Measurements from ENCODE around the gene NGDN. TPM values are rescaled to one million over a fixed set of nuclear protein-coding genes. Genes with fewer than 3 reads are reported as not detected.

The NGDN gene
- total and polyA plus RNA-seq, 11 donors, result 16.5 to 43.4 (median 18.7) TPM

- DNase-seq (no peak), ATAC-seq (no peak)
- Histone ChIP-seq H3K4me3 (no peak overlapping the region), H3K9me3 (no peaks in the 10 kb centered on the region), H3K4me1 (no peaks in the 10 kb centered on the region), H3K27me3 (no peaks in the 10 kb centered on the region), H3K27ac (no peak overlapping the region), H3K36me3 (peaks cover 0 to 25% (median 10%) of the 10 kb centered on the region in 9 donors)
- TF ChIP-seq, protein P1, sequence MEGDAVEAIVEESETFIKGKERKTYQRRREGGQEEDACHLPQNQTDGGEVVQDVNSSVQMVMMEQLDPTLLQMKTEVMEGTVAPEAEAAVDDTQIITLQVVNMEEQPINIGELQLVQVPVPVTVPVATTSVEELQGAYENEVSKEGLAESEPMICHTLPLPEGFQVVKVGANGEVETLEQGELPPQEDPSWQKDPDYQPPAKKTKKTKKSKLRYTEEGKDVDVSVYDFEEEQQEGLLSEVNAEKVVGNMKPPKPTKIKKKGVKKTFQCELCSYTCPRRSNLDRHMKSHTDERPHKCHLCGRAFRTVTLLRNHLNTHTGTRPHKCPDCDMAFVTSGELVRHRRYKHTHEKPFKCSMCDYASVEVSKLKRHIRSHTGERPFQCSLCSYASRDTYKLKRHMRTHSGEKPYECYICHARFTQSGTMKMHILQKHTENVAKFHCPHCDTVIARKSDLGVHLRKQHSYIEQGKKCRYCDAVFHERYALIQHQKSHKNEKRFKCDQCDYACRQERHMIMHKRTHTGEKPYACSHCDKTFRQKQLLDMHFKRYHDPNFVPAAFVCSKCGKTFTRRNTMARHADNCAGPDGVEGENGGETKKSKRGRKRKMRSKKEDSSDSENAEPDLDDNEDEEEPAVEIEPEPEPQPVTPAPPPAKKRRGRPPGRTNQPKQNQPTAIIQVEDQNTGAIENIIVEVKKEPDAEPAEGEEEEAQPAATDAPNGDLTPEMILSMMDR (IDR thresholded peaks at IDR 0.05), result no peak
- no peak for TF ChIP-seq POLR2A (IDR thresholded peaks at IDR 0.05)
- WGBS, 4 donors, result 67 to 78% (median 76%) methylated on average over 2 of the region's 2 CpGs
- intact Hi-C loops (cut with DNase I), result loop anchor here in 1 of 10 donors (10.0 kb wide), 1 partner anchor 49 kb away; no protein-coding TSS in a partner anchor
Observed at GRCh38 chr14:23486036-23486435, 16.5 kb downstream of the NGDN start.

- Histone ChIP-seq H3K27me3 (no peaks in the 10 kb centered on the region), H3K36me3 (peaks cover 0 to 22% (median 10%) of the 10 kb centered on the region in 9 donors), H3K4me3 (no peak overlapping the region), H3K27ac (no peak overlapping the region), H3K9me3 (no peaks in the 10 kb centered on the region), H3K4me1 (no peaks in the 10 kb centered on the region)
- intact Hi-C loops (cut with DNase I), result loop anchor here in 1 of 10 donors (10.0 kb wide), 1 partner anchor 48 kb away; no protein-coding TSS in a partner anchor
- no peak for DNase-seq
- ATAC-seq, result no peak
- WGBS, 4 donors, result 79 to 94% (median 91%) methylated on average over 7 of the region's 7 CpGs
- TF ChIP-seq POLR2A (IDR thresholded peaks at IDR 0.05), result no peak
- TF ChIP-seq, protein P1 (IDR thresholded peaks at IDR 0.05), result no peak
Observed at GRCh38 chr14:23487216-23487615, 17.7 kb downstream of the NGDN start.

DNA sequence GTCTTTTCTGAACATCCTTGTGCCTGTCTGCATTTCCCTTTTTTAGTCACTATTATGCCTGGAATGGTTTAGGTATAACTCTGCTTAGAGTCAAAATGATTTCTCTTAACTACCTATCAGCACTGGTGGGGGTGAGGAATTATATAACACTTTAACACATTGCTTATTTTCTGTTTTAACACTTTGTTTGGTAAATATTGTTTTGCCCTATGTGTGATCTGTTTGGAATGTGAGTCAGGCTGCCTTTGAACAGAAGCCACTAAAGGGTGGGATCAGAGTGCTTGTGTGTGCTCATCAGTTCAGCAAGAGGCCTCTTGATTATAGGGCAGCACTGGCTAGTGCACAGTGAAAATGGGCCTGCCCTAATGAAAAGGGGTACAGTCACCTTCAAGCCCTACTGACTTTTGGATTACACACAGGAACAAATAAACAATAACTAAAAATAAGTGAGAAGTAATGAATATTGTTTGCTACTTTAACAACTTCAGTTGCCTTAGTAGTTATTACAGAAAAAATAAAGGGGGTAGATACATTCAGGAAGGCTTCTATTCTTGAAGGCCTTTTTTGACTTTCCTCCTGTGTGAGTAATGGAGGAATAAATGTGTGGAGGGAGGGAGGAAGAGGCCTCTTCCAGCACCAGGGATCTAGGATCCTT lies 23.2 kb downstream of the NGDN start:
- Histone ChIP-seq H3K9me3 (no peaks in the 10 kb centered on the region), H3K36me3 (peaks cover 0 to 10% (median 0%) of the 10 kb centered on the region in 9 donors), H3K27me3 (no peaks in the 10 kb centered on the region), H3K4me1 (no peaks in the 10 kb centered on the region), H3K27ac (no peak overlapping the region), H3K4me3 (no peak overlapping the region)
- intact Hi-C loops (cut with DNase I), result loop anchor here in 1 of 10 donors (5.0 kb wide), 1 partner anchor 35 kb away; no protein-coding TSS in a partner anchor
- DNase-seq (no peak), ATAC-seq (no peak)
- TF ChIP-seq, protein P1 (IDR thresholded peaks at IDR 0.05), result no peak
- TF ChIP-seq POLR2A (IDR thresholded peaks at IDR 0.05), result no peak

- Histone ChIP-seq H3K4me1 (no peaks in the 10 kb centered on the region), H3K36me3 (peaks cover 0 to 10% (median 0%) of the 10 kb centered on the region in 9 donors), H3K4me3 (no peak overlapping the region), H3K27ac (no peak overlapping the region), H3K27me3 (no peaks in the 10 kb centered on the region), H3K9me3 (no peaks in the 10 kb centered on the region)
- 41 to 55% (median 52%) methylated on average over 2 of the region's 2 CpGs for WGBS, 4 donors
- ATAC-seq, result peak in 2 of 4 donors; percentile 29 to 49
- no peak for DNase-seq
- intact Hi-C loops (cut with DNase I), result loop anchor here in 1 of 10 donors (5.0 kb wide), 1 partner anchor 33 kb away; no protein-coding TSS in a partner anchor
- TF ChIP-seq, protein P1 (IDR thresholded peaks at IDR 0.05), result no peak
- no peak for TF ChIP-seq POLR2A (IDR thresholded peaks at IDR 0.05)
Observed at GRCh38 chr14:23494223-23494622, 24.7 kb downstream of the NGDN start.

Measured in heart left ventricle (tissue), 16 donors.